ENCODE measurements around the gene FBP1.

- TF ChIP-seq PATZ1 (CRISPR knock-in tag; IDR thresholded peaks at IDR 0.05; ENCODE audit: borderline replicate concordance) (no peak), OSR1 (CRISPR knock-in tag; IDR thresholded peaks at IDR 0.05) (no peak)
- TF ChIP-seq, protein P1, sequence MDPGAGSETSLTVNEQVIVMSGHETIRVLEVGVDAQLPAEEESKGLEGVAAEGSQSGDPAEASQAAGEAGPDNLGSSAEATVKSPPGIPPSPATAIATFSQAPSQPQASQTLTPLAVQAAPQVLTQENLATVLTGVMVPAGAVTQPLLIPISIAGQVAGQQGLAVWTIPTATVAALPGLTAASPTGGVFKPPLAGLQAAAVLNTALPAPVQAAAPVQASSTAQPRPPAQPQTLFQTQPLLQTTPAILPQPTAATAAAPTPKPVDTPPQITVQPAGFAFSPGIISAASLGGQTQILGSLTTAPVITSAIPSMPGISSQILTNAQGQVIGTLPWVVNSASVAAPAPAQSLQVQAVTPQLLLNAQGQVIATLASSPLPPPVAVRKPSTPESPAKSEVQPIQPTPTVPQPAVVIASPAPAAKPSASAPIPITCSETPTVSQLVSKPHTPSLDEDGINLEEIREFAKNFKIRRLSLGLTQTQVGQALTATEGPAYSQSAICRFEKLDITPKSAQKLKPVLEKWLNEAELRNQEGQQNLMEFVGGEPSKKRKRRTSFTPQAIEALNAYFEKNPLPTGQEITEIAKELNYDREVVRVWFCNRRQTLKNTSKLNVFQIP (CRISPR knock-in tag; IDR thresholded peaks at IDR 0.05; ENCODE audit: borderline replicate concordance, low read depth) = no peak
- TF ChIP-seq, protein P2, sequence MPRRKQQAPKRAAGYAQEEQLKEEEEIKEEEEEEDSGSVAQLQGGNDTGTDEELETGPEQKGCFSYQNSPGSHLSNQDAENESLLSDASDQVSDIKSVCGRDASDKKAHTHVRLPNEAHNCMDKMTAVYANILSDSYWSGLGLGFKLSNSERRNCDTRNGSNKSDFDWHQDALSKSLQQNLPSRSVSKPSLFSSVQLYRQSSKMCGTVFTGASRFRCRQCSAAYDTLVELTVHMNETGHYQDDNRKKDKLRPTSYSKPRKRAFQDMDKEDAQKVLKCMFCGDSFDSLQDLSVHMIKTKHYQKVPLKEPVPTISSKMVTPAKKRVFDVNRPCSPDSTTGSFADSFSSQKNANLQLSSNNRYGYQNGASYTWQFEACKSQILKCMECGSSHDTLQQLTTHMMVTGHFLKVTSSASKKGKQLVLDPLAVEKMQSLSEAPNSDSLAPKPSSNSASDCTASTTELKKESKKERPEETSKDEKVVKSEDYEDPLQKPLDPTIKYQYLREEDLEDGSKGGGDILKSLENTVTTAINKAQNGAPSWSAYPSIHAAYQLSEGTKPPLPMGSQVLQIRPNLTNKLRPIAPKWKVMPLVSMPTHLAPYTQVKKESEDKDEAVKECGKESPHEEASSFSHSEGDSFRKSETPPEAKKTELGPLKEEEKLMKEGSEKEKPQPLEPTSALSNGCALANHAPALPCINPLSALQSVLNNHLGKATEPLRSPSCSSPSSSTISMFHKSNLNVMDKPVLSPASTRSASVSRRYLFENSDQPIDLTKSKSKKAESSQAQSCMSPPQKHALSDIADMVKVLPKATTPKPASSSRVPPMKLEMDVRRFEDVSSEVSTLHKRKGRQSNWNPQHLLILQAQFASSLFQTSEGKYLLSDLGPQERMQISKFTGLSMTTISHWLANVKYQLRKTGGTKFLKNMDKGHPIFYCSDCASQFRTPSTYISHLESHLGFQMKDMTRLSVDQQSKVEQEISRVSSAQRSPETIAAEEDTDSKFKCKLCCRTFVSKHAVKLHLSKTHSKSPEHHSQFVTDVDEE (CRISPR knock-in tag; IDR thresholded peaks at IDR 0.05) = no peak
Observed at GRCh38 chr9:94656200-94656599, 16.9 kb upstream of the FBP1 start.

All from SK-N-SH treated with all-trans-retinoic acid at 6 μM for 48 hours (cell line).